Dendritic cell treated with granulocyte-macrophage colony-stimulating factor and Interleukin-4, amounts not matched to agents 40 ng/mL and 50 ng/mL, for 4 days (primary cell): ENCODE data around the gene MSI2.

Experiments used
- H3K27ac Mint-ChIP-seq: one replicate; pipeline ENCODE4 v1.8.0; 2022; ENCODE audit warnings: mild to moderate bottlenecking, mixed read lengths
- H3K27me3 Mint-ChIP-seq: one replicate; pipeline ENCODE4 v1.8.0; 2022; ENCODE audit warnings: mild to moderate bottlenecking, mixed read lengths
- H3K36me3 Mint-ChIP-seq: one replicate; pipeline ENCODE4 v1.8.0; 2022; ENCODE audit warnings: low read depth, mixed read lengths
- H3K4me1 Mint-ChIP-seq: one replicate; pipeline ENCODE4 v1.8.0; 2022; ENCODE audit warnings: low read depth, mixed read lengths
- H3K4me3 Mint-ChIP-seq: one replicate; pipeline ENCODE4 v1.8.0; 2022; ENCODE audit warnings: mild to moderate bottlenecking, moderate library complexity, mixed read lengths
- H3K9me3 Mint-ChIP-seq: one replicate; pipeline ENCODE4 v1.8.0; 2022; ENCODE audit warnings: mixed read lengths
- intact Hi-C: fragments of 100-400 bp; cut with micrococcal nuclease; formaldehyde crosslinking; loops from one replicate; pipeline ENCODE4 v1.15.0; 2022

The MSI2 gene

DNA sequence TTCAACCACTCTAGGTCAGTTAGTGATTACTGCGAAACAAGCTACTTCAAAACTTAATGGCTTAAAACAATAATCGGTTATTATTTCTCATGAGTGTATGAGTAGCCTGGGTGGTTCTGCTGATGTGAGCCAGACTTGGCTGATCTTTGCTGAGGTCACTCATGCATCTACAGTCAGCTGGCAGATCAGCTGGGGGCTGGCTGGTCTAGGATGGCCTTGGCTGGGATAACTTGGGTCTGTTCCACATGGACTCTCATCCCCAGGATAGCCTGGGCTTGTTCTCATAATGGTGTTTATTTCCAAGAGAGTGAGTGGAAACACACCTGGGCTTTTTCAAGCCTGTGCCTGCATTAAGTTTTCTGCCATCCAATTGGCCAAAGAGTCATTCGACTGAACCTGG, 475.7 kb downstream of the MSI2 start:
- Mint-ChIP-seq H3K36me3 (no peaks in the 10 kb centered on the region), H3K27me3 (peaks cover 1% of the 10 kb centered on the region), H3K9me3 (no peaks in the 10 kb centered on the region), H3K4me3 (no peak overlapping the region), H3K27ac (no peak overlapping the region), H3K4me1 (no peaks in the 10 kb centered on the region)
- intact Hi-C loops: no loop called here

DNA sequence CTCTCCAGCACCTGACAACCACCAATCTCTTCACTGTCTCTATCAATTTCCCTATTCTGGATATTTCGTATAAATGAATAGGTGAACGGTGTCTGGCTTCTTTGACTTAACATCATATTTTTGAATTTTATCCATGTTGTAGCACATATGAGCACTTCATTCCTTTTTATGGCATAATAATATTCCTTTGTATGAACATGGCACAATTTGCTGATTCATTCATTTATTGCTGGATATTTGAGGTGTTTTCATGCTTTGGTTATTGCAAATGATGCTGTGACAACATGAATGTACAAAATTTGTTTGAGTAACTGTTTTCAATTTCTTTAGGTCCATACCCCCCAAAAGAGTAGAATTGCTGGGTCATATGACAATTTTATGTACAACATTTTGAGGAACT, 476.8 kb downstream of the MSI2 start:
- H3K27me3 Mint-ChIP-seq: peaks cover 1% of the 10 kb centered on the region
- no peaks in the 10 kb centered on the region for H3K4me1 Mint-ChIP-seq
- intact Hi-C loops: no loop called here
- no peaks in the 10 kb centered on the region for H3K9me3 Mint-ChIP-seq
- H3K27ac Mint-ChIP-seq: no peak overlapping the region
- H3K36me3 Mint-ChIP-seq: no peaks in the 10 kb centered on the region
- H3K4me3 Mint-ChIP-seq: no peak overlapping the region
